Activated CD8-positive, alpha-beta memory T cell treated with anti-CD3 and anti-CD28 coated beads, Interleukin-2, amount 50 U/mL, for 24 hours (primary cell): ENCODE data around the gene TEP1.

Experiments used
- DNase-seq: peaks from one replicate; pipeline ENCODE4 v3.0.0-alpha.2; 2020; ENCODE audit errors: extremely low read depth

Gene TEP1

GRCh38 chr14:20429801-20430669, 16.7 kb upstream of the TEP1 start:
- no peak for DNase-seq

- no peak for DNase-seq
Observed at GRCh38 chr14:20428802-20429201, 15.5 kb upstream of the TEP1 start.

- no peak for DNase-seq
Observed at GRCh38 chr14:20428010-20428365, 14.7 kb upstream of the TEP1 start.

GRCh38 chr14:20427231-20428009, 14.1 kb upstream of the TEP1 start:
- no peak for DNase-seq

DNA sequence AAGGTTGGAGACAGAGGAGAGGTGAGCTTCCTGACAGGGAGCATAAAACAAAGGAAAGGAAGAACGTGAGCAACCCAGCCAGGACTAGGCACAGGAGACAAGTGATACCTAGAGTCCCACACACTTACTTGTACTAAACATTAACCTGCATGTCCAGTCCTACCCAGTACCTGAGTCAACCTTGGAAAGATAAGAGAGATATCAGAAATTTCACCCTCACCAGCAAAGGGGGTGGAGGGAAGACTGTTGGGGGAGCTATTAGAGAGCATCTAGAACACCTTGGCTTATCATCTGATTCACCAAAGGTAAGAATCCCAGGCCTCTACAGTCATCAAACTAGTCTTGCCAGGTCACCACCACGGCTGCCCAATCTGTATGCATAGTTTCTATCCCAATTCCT, 11.6 kb upstream of the TEP1 start:
- DNase-seq, result no peak

- no peak for DNase-seq
Observed at GRCh38 chr14:20422886-20423285, 9.6 kb upstream of the TEP1 start.

DNA sequence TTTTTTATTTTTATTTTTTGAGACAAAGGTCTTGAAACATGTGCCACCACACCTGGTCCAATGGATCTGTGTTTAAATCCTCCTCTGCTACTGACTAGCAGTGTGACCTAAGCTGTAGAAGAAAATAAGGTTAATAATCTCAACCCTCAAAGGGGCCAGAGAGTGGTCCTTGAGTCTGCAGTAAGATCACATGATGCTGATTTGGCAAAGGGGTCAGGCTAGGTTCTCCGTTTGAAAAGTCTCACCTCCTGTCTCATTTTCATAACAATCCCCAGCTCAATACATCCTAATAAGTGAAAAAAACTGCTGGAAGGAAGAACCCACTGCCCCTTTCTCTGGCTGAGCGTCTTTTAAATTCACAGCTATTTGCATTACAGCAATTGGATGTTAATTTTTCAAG, 8.0 kb upstream of the TEP1 start:
- DNase-seq, result no peak

DNA sequence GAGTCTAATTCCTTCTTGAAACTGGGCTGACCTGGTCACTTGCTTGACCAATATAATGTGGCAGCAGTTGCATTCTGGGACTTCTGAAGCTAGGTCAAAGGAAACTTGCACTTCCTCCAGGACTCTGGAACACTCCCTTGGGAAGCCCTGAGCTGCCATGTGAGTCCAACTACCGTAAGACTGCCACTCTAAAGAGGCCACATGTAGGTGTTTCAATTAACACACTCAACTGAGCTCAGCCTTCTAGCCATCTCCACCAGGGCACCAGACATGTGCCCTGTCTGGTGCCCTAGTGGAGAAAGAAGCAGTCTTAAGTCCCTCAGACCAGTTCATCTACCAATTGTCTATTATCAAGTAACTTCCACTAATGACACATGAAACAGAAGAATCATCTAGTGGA, 6.1 kb upstream of the TEP1 start:
- no peak for DNase-seq

GRCh38 chr14:20418501-20418909, 5.2 kb upstream of the TEP1 start:
- no peak for DNase-seq

- DNase-seq, result no peak
Observed at GRCh38 chr14:20417250-20418186, 4.2 kb upstream of the TEP1 start.

- no peak for DNase-seq
Observed at GRCh38 chr14:20416223-20416622, 2.9 kb upstream of the TEP1 start.

DNA sequence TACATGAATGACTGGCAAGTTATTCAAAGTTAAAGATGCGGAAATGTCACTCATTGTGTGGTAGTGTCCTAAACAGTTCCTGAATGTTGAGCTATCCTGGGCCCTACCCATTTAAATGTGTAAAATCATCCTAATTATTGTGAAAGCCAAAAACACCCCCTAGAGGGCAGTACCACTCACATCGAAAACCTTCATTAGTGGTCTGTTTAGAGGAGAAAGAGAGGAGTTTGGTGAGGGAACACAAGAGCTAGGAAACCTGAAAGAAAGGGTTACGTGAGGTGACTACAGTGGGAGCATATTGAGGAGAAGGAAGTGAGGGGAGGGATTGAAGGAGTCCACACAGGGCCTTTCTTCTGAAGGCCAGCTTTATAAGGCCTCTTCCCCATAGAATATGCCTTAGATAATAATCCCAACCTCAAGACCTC, 2.5 kb upstream of the TEP1 start:
- DNase-seq, result no peak

- DNase-seq, result no peak
Observed at GRCh38 chr14:20413744-20414082, 412 bp upstream of the TEP1 start.

- DNase-seq, result no peak
Observed at GRCh38 chr14:20412411-20412810, 890 bp downstream of the TEP1 start.

- DNase-seq, result no peak
Observed at GRCh38 chr14:20409226-20409625, 4.1 kb downstream of the TEP1 start.

DNA sequence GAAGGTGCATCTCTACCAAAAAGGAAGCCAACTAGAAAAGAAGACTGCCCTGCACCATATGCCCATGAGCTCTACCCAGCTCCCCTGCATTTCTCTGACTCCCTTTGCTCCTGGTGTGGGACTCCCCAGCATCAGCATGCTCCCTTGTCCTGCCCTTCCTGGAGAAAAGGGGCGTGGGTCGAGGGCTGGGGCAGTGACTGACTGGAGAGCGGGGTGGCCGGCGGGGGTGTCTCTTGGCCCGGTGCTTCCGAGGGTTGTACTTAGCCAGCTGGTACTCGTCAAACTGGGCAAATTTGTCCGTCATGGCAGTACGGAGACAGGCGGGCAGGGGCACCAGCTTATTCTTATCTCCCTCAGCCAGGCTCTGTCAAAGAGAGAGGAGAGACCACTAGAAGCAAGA, 9.8 kb downstream of the TEP1 start:
- no peak for DNase-seq

GRCh38 chr14:20400965-20401593, 12.2 kb downstream of the TEP1 start:
- no peak for DNase-seq

- no peak for DNase-seq
Observed at GRCh38 chr14:20400589-20400964, 12.7 kb downstream of the TEP1 start.

GRCh38 chr14:20397511-20397910, 15.8 kb downstream of the TEP1 start:
- no peak for DNase-seq

GRCh38 chr14:20391505-20391904, 21.8 kb downstream of the TEP1 start:
- DNase-seq, result no peak

DNA sequence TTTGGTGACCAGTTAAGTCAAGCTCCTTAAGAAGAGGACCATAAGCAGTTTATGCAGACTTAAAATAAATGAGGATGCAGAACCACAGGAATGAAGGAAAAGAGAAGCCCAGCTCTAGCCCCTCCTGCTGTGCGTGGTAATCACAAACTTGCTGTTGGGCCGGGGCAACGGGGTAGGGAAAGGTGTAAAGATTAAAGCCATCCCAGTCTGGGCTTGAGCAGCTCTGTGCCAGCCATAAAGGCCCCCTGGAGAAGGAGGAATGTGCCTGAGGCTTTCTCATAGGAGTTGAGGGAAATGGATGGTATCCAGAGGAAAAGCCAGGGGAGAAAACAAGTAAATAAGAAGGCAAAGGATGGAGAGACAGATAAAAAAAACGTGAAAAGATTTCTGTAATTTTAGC, 25.1 kb downstream of the TEP1 start:
- no peak for DNase-seq

DNA sequence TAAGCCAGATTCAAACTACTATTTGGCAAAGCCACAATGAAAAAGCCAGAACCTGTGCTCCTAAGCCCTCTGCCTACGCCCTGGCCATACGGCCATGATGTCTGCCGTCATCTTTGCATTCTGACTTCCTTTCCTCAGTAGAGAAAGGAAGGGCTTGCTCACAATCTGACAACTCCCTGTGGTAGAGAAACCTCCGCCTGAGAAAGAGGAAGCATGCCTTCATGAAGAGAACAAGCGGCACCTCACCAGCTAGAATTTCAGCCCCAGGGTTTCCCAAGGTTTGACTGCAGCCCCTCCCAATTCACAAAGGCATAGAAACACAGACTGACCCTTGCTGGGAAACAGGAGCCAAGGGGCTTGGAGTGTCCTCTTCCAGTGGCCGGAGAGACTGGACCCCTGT, 25.7 kb downstream of the TEP1 start:
- DNase-seq, result no peak
